ENCODE results near the gene FAM171A1. TPM values are rescaled to one million over a fixed set of nuclear protein-coding genes. Genes with fewer than 3 reads are reported as not detected.

Gene FAM171A1
- total RNA-seq, 1 experiment from 2014 or later = 1.0 TPM

DNA sequence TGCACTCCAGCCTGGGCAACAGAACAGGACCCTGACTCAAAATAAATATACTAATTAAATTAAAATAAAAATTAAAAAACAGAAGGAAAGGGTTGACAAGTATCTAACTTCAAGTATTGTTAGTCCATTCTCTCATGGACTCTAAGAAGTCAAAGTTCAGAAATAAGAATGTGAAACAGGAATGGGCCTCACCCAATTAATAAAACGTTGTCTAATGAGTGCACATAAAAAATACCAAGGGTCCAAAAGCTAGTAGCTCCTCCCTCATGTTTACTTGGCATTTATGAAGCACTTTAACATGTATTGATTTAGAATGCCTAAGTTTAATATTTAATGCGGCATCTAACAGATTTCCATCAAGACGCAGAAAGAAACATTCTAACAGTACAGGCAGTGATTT lies 18.9 kb downstream of the FAM171A1 start:
- intact Hi-C loops (cut with micrococcal nuclease; ENCODE audit: unreplicated experiment) = no loop called here
- peaks cover 79% of the 10 kb centered on the region for H3K27me3 Mint-ChIP-seq (ENCODE audit: unreplicated experiment)
- CTCF ChIA-PET = no interaction called here
- BruUV-seq (replicated peaks) = no TSS peak
- H3K4me1 Mint-ChIP-seq (ENCODE audit: low read depth, unreplicated experiment) = no peaks in the 10 kb centered on the region
- H3K27ac Mint-ChIP-seq (ENCODE audit: unreplicated experiment) = no peak overlapping the region
- no peaks in the 10 kb centered on the region for H3K9me3 Mint-ChIP-seq (ENCODE audit: low read depth, unreplicated experiment)
- no peak overlapping the region for H3K4me3 Mint-ChIP-seq (ENCODE audit: low read depth, unreplicated experiment)
- no peaks in the 10 kb centered on the region for H3K36me3 Mint-ChIP-seq (ENCODE audit: insufficient read depth, unreplicated experiment)
- TF ChIP-seq, protein P1, sequence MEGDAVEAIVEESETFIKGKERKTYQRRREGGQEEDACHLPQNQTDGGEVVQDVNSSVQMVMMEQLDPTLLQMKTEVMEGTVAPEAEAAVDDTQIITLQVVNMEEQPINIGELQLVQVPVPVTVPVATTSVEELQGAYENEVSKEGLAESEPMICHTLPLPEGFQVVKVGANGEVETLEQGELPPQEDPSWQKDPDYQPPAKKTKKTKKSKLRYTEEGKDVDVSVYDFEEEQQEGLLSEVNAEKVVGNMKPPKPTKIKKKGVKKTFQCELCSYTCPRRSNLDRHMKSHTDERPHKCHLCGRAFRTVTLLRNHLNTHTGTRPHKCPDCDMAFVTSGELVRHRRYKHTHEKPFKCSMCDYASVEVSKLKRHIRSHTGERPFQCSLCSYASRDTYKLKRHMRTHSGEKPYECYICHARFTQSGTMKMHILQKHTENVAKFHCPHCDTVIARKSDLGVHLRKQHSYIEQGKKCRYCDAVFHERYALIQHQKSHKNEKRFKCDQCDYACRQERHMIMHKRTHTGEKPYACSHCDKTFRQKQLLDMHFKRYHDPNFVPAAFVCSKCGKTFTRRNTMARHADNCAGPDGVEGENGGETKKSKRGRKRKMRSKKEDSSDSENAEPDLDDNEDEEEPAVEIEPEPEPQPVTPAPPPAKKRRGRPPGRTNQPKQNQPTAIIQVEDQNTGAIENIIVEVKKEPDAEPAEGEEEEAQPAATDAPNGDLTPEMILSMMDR (IDR thresholded peaks at IDR 0.05; ENCODE audit: unreplicated experiment) = no peak
- no peak for DNase-seq

DNA sequence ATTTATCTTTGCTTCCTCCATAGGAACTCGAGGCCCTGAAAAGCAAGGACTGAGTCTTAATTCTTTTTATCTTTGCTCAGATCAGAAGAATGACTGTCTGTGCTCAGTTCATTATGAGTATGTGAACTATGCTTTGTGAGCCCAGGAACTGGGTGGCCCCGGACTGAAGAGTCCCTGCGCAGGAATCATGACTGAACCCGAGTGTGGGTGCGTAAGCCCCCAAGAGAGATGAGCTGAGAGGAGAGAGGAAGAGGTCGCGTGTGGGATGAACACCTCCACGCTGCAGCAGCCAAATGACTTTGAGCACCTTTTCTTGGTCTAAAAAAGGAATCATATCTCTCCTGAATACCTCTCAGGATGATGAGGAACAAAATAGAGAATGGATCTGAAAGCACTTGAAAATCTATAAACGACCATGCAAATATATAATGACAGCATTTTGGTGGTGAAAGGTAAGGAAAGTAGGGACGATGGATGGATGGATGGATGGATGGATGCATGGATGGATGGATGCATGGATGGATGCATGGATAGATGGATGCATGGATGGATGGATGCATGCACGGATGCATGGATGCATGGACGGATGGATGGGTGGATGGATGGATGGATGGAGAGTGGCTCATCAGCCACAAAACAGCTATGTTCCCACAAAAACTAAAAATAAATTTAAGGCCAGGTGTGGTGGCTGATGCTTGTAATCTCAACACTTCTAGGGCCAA lies 19.8 kb downstream of the FAM171A1 start:
- CTCF ChIA-PET = no interaction called here
- no peak overlapping the region for H3K27ac Mint-ChIP-seq (ENCODE audit: unreplicated experiment)
- BruUV-seq (replicated peaks) = no TSS peak

DNA sequence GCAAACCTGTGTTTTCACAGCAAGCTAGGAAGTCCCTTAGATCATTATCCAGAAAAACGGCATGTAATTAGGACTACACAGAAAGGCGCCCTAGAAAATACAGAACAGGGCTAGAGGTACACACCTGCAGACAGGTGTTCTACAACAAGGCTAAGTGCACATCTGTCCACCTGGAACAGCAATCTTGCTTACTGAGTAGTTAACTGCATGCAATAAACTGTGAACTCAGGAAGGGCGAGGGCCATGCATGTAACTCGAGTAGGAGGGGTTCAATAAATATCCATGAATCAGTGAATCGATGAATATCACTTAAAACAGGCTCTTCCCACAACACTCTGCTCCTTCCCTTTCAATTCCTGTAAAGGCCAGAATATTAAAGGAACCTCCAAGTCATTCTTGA lies 22.0 kb downstream of the FAM171A1 start:
- Mint-ChIP-seq H3K36me3 (ENCODE audit: insufficient read depth, unreplicated experiment) (peaks cover 7% of the 10 kb centered on the region), H3K27ac (ENCODE audit: unreplicated experiment) (no peak overlapping the region), H3K4me3 (ENCODE audit: low read depth, unreplicated experiment) (no peak overlapping the region), H3K27me3 (ENCODE audit: unreplicated experiment) (peaks cover 86% of the 10 kb centered on the region), H3K9me3 (ENCODE audit: low read depth, unreplicated experiment) (no peaks in the 10 kb centered on the region), H3K4me1 (ENCODE audit: low read depth, unreplicated experiment) (peaks cover 15% of the 10 kb centered on the region)
- TF ChIP-seq, protein P1 (IDR thresholded peaks at IDR 0.05; ENCODE audit: unreplicated experiment) = no peak
- DNase-seq = no peak
- intact Hi-C loops (cut with micrococcal nuclease; ENCODE audit: unreplicated experiment) = no loop called here
- no TSS peak for BruUV-seq (replicated peaks)
- CTCF ChIA-PET = interaction anchor here (0.7 to 1.0 kb wide), 2 partner anchors 48 to 104 kb away, joined by 3 read pairs; no protein-coding TSS in a partner anchor

More for the DNA sequence above, 19.8 kb downstream of the FAM171A1 start:
- intact Hi-C loops (cut with micrococcal nuclease; ENCODE audit: unreplicated experiment) = no loop called here
- H3K27me3 Mint-ChIP-seq (ENCODE audit: unreplicated experiment) = peaks cover 79% of the 10 kb centered on the region
- no peaks in the 10 kb centered on the region for H3K9me3 Mint-ChIP-seq (ENCODE audit: low read depth, unreplicated experiment)
- TF ChIP-seq, protein P1 (IDR thresholded peaks at IDR 0.05; ENCODE audit: unreplicated experiment) = no peak
- H3K36me3 Mint-ChIP-seq (ENCODE audit: insufficient read depth, unreplicated experiment) = no peaks in the 10 kb centered on the region
- no peak for DNase-seq
- no peaks in the 10 kb centered on the region for H3K4me1 Mint-ChIP-seq (ENCODE audit: low read depth, unreplicated experiment)
- no peak overlapping the region for H3K4me3 Mint-ChIP-seq (ENCODE audit: low read depth, unreplicated experiment)

DNA sequence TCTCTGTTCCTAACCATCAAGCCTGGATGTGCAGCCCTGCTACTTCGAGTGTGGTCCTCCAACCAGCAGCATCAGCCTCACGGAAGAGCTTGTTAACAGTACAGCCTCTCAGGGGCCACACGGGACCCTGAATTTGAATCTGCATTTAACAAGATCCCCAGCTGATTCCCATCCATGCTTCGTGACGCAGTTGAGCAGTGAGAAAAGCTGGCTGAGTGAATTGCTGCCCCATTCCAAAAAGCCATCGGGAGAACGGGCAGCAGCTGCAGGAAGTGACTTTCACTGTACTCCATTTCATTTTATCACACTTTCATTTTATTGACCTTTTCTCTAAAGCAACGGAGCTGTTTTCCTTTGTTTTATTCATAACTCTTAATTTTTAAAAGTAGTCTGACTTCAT lies 22.5 kb downstream of the FAM171A1 start:
- Mint-ChIP-seq H3K4me1 (ENCODE audit: low read depth, unreplicated experiment) (peaks cover 15% of the 10 kb centered on the region), H3K9me3 (ENCODE audit: low read depth, unreplicated experiment) (no peaks in the 10 kb centered on the region), H3K27me3 (ENCODE audit: unreplicated experiment) (peaks cover 86% of the 10 kb centered on the region), H3K4me3 (ENCODE audit: low read depth, unreplicated experiment) (no peak overlapping the region), H3K27ac (ENCODE audit: unreplicated experiment) (no peak overlapping the region), H3K36me3 (ENCODE audit: insufficient read depth, unreplicated experiment) (peaks cover 7% of the 10 kb centered on the region)
- TF ChIP-seq, protein P1 (IDR thresholded peaks at IDR 0.05; ENCODE audit: unreplicated experiment) = no peak
- CTCF ChIA-PET = interaction anchor here (1.0 kb wide), 1 partner anchor 48 kb away, joined by 3 read pairs; no protein-coding TSS in a partner anchor
- no peak for DNase-seq
- intact Hi-C loops (cut with micrococcal nuclease; ENCODE audit: unreplicated experiment) = no loop called here
- BruUV-seq (replicated peaks) = no TSS peak

All from Calu3 (cell line).